ENCODE results near the gene EGLN3. TPM values are rescaled to one million over a fixed set of nuclear protein-coding genes. Genes with fewer than 3 reads are reported as not detected.

The EGLN3 gene
- total RNA-seq, 4 donors from 2014 or later: 11.4 to 35.1 (median 25.0) TPM

GRCh38 chr14:33943096-33943883, 7.6 kb downstream of the EGLN3 start:
- no peak for TF ChIP-seq CTCF (IDR thresholded peaks at IDR 0.05)
- TF ChIP-seq POLR2A (IDR thresholded peaks at IDR 0.05): no peak
- DNase-seq: no peak
- H3K27ac ChIP-seq: no peak overlapping the region
- 63 to 66% methylated on average over 8 of the region's 8 CpGs for WGBS, 2 donors
- H3K27me3 ChIP-seq: peaks cover 0 to under 1% (median 0%) of the 10 kb centered on the region in 4 donors
- H3K36me3 ChIP-seq: no peaks in the 10 kb centered on the region
- no peak overlapping the region for H3K4me3 ChIP-seq
- intact Hi-C loops (cut with DNase I): no loop called here
- H3K9me3 ChIP-seq: no peaks in the 10 kb centered on the region
- peaks cover 2 to 34% (median 9%) of the 10 kb centered on the region in 3 donors for H3K4me1 ChIP-seq

- no peak for DNase-seq
- Histone ChIP-seq H3K36me3 (no peaks in the 10 kb centered on the region), H3K27ac (no peak overlapping the region), H3K27me3 (no peaks in the 10 kb centered on the region), H3K4me3 (no peak overlapping the region), H3K9me3 (no peaks in the 10 kb centered on the region), H3K4me1 (peaks cover 5 to 44% (median 15%) of the 10 kb centered on the region in 3 donors)
- TF ChIP-seq CTCF (IDR thresholded peaks at IDR 0.05) (no peak), POLR2A (IDR thresholded peaks at IDR 0.05) (no peak)
- WGBS, 2 donors: 61 to 71% methylated on average over 3 of the region's 3 CpGs
- intact Hi-C loops (cut with DNase I): no loop called here
These were observed 9.2 kb downstream of the EGLN3 start for GRCh38 chr14:33941718-33942117.

- DNase-seq: no peak
- no peaks in the 10 kb centered on the region for H3K36me3 ChIP-seq
- H3K9me3 ChIP-seq: no peaks in the 10 kb centered on the region
- H3K4me3 ChIP-seq: no peak overlapping the region
- H3K27ac ChIP-seq: peak overlapping the region in 1 of 4 donors; percentile 13
- WGBS, 2 donors: 29 to 62% methylated on average over 5 of the region's 5 CpGs
- intact Hi-C loops (cut with DNase I): no loop called here
- no peaks in the 10 kb centered on the region for H3K27me3 ChIP-seq
- H3K4me1 ChIP-seq: peaks cover 5 to 44% (median 15%) of the 10 kb centered on the region in 3 donors
- no peak for TF ChIP-seq POLR2A (IDR thresholded peaks at IDR 0.05)
- no peak for TF ChIP-seq CTCF (IDR thresholded peaks at IDR 0.05)
These were observed 10.3 kb downstream of the EGLN3 start for GRCh38 chr14:33940561-33941011.

GRCh38 chr14:33938131-33938949, 12.5 kb downstream of the EGLN3 start:
- no peaks in the 10 kb centered on the region for H3K27me3 ChIP-seq
- no peaks in the 10 kb centered on the region for H3K36me3 ChIP-seq
- peak overlapping the region; percentile 33 to 81 (median 78) for H3K27ac ChIP-seq
- no peaks in the 10 kb centered on the region for H3K9me3 ChIP-seq
- intact Hi-C loops (cut with DNase I): no loop called here
- peak overlapping the region in 3 of 4 donors; percentile 26 to 46 (median 28) for H3K4me3 ChIP-seq
- TF ChIP-seq POLR2A (IDR thresholded peaks at IDR 0.05) (no peak), CTCF (IDR thresholded peaks at IDR 0.05) (no peak)
- 21 to 25% methylated on average over 7 to 14 of the region's 20 CpGs for WGBS, 2 donors
- no peak for DNase-seq
- H3K4me1 ChIP-seq: peaks cover 5 to 46% (median 15%) of the 10 kb centered on the region in 3 donors

- TF ChIP-seq POLR2A (IDR thresholded peaks at IDR 0.05) (no peak), CTCF (IDR thresholded peaks at IDR 0.05) (no peak)
- H3K4me1 ChIP-seq: peaks cover 5 to 59% (median 9%) of the 10 kb centered on the region in 3 donors
- no peak overlapping the region for H3K27ac ChIP-seq
- no peaks in the 10 kb centered on the region for H3K27me3 ChIP-seq
- no peaks in the 10 kb centered on the region for H3K36me3 ChIP-seq
- no peak for DNase-seq
- intact Hi-C loops (cut with DNase I): no loop called here
- no peaks in the 10 kb centered on the region for H3K9me3 ChIP-seq
- H3K4me3 ChIP-seq: no peak overlapping the region
- 47 to 83% methylated on average over 2 of the region's 2 CpGs for WGBS, 2 donors
These were observed 14.5 kb downstream of the EGLN3 start for GRCh38 chr14:33936391-33936790.
